Measurements from ENCODE around the gene KRTAP21-3. TPM values are rescaled to one million over a fixed set of nuclear protein-coding genes. Genes with fewer than 3 reads are reported as not detected.

Gene KRTAP21-3
- total RNA-seq, 4 donors from 2014 or later = not detected

DNA sequence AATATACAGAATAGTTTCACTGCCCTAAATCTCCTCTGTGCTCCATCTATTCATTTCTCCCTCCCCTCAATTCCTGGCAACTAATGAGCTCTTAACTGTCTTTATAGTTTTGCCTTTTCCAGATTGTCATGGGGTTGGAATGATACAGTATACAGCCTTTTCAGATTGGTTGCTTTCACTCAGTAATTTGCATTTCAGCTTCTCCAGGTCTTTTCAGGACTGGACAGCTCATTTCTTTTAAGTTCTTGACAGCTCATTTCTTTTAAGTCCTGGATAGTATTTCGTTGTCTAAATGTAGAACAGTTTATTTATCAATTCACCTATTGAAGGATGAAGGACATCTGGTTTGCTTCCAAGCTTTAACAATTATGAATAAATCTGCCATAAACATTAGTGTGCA, 22.6 kb downstream of the KRTAP21-3 start:
- Histone ChIP-seq H3K4me1 (no peaks in the 10 kb centered on the region), H3K36me3 (no peaks in the 10 kb centered on the region), H3K27me3 (no peaks in the 10 kb centered on the region), H3K9me3 (peaks cover 0 to 21% (median 0%) of the 10 kb centered on the region in 3 donors), H3K27ac (no peak overlapping the region), H3K4me3 (no peak overlapping the region)
- ATAC-seq = no peak
- 18 to 47% methylated on average over 1 of the region's 1 CpG for WGBS, 2 donors (ENCODE audit: low coverage in 1 of 2)
- TF ChIP-seq POLR2A (IDR thresholded peaks at IDR 0.05) (no peak), EP300 (IDR thresholded peaks at IDR 0.05) (no peak), POLR2AphosphoS5 (IDR thresholded peaks at IDR 0.05) (no peak)
- TF ChIP-seq, protein P1, sequence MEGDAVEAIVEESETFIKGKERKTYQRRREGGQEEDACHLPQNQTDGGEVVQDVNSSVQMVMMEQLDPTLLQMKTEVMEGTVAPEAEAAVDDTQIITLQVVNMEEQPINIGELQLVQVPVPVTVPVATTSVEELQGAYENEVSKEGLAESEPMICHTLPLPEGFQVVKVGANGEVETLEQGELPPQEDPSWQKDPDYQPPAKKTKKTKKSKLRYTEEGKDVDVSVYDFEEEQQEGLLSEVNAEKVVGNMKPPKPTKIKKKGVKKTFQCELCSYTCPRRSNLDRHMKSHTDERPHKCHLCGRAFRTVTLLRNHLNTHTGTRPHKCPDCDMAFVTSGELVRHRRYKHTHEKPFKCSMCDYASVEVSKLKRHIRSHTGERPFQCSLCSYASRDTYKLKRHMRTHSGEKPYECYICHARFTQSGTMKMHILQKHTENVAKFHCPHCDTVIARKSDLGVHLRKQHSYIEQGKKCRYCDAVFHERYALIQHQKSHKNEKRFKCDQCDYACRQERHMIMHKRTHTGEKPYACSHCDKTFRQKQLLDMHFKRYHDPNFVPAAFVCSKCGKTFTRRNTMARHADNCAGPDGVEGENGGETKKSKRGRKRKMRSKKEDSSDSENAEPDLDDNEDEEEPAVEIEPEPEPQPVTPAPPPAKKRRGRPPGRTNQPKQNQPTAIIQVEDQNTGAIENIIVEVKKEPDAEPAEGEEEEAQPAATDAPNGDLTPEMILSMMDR (IDR thresholded peaks at IDR 0.05) = no peak

DNA sequence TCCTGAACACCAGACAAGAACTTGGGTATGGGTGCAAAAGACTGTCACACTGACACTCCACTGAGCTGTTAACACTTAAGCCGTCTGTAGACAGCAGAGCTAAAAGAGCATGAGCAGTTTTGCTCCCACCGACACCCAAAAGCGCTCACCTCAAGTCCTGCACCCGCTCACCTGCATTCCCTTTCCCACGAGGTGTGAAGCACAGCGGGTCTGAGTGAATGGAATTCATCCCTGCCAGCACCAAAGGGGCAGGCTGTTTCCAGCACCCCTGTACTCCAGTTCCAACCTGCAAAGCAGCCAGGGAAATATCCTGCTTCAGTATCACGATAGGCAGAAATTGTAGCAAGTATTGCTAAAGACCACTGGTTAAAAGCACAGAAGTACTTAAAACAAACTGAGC, 28.8 kb downstream of the KRTAP21-3 start:
- TF ChIP-seq POLR2A (IDR thresholded peaks at IDR 0.05) (no peak), EP300 (IDR thresholded peaks at IDR 0.05) (no peak), POLR2AphosphoS5 (IDR thresholded peaks at IDR 0.05) (no peak)
- TF ChIP-seq, protein P1 (IDR thresholded peaks at IDR 0.05) = no peak
- Histone ChIP-seq H3K4me3 (no peak overlapping the region), H3K36me3 (no peaks in the 10 kb centered on the region), H3K27ac (no peak overlapping the region), H3K4me1 (no peaks in the 10 kb centered on the region), H3K27me3 (no peaks in the 10 kb centered on the region), H3K9me3 (peaks cover 0 to 4% (median 0%) of the 10 kb centered on the region in 3 donors)
- 67 to 75% methylated on average over 1 to 5 of the region's 7 CpGs for WGBS, 2 donors (ENCODE audit: low coverage in 1 of 2)
- no peak for ATAC-seq

- no peak for ATAC-seq
- Histone ChIP-seq H3K27me3 (no peaks in the 10 kb centered on the region), H3K36me3 (no peaks in the 10 kb centered on the region), H3K27ac (no peak overlapping the region), H3K4me1 (no peaks in the 10 kb centered on the region), H3K4me3 (no peak overlapping the region), H3K9me3 (peaks cover 0 to 6% (median 0%) of the 10 kb centered on the region in 3 donors)
- TF ChIP-seq, protein P1 (IDR thresholded peaks at IDR 0.05) = no peak
- no peak for TF ChIP-seq POLR2AphosphoS5 (IDR thresholded peaks at IDR 0.05)
- TF ChIP-seq POLR2A (IDR thresholded peaks at IDR 0.05) = no peak
- TF ChIP-seq EP300 (IDR thresholded peaks at IDR 0.05) = no peak
- WGBS, 2 donors (ENCODE audit: low coverage in 1 of 2) = 71 to 75% methylated on average over 4 to 6 of the region's 6 CpGs
These were observed 34.1 kb downstream of the KRTAP21-3 start for GRCh38 chr21:30684506-30684905.

DNA sequence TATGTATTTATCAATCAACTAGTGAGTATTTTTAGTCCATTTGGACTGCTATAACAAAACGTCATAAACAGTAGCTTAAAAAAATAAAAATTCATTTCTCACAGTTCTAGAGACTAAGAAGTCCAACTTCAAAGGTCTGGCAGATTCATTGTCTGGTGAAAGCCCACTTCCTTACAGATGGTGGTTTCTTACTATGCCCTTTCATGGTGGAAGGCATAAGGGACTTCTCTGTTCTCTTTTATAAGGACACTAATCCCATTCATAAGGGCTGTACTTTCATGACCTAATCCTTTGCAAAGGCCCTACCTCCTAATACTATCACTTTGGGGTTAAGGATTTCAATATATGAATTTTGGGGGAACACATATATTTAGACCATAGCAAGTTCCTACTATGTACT, 38.0 kb downstream of the KRTAP21-3 start:
- H3K4me1 ChIP-seq = no peaks in the 10 kb centered on the region
- H3K36me3 ChIP-seq = no peaks in the 10 kb centered on the region
- H3K4me3 ChIP-seq = no peak overlapping the region
- H3K27ac ChIP-seq = no peak overlapping the region
- TF ChIP-seq POLR2AphosphoS5 (IDR thresholded peaks at IDR 0.05) (no peak), POLR2A (IDR thresholded peaks at IDR 0.05) (no peak), EP300 (IDR thresholded peaks at IDR 0.05) (no peak)
- TF ChIP-seq, protein P1 (IDR thresholded peaks at IDR 0.05) = no peak
- H3K27me3 ChIP-seq = no peaks in the 10 kb centered on the region
- WGBS, 2 donors (ENCODE audit: low coverage in 1 of 2) = 19 to 20% methylated on average over 1 of the region's 1 CpG
- peaks cover 0 to 6% (median 0%) of the 10 kb centered on the region in 3 donors for H3K9me3 ChIP-seq
- ATAC-seq = no peak

DNA sequence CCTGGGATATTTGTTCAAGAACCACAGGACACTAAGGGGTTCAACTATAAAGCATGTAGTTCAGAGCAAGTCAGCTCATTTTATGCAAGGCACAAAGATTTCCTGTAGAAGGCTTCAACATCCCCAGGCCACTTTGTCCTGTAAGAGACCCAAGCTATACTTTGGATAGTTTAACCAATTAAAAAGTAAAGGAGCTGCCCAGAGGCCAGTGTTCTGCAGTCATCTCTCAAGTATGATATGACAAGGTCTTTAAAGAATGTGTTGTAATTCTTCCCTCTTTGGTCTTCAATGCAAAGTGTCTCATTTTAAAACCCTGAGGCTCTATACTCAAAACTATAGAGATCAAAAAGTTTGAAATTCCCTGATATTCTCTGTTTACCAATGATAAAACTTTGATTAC, 41.8 kb downstream of the KRTAP21-3 start:
- no peak for ATAC-seq
- Histone ChIP-seq H3K27me3 (no peaks in the 10 kb centered on the region), H3K27ac (no peak overlapping the region), H3K9me3 (peaks cover 0 to 6% (median 0%) of the 10 kb centered on the region in 3 donors), H3K4me1 (no peaks in the 10 kb centered on the region), H3K4me3 (no peak overlapping the region), H3K36me3 (no peaks in the 10 kb centered on the region)
- TF ChIP-seq, protein P1 (IDR thresholded peaks at IDR 0.05) = no peak
- TF ChIP-seq POLR2AphosphoS5 (IDR thresholded peaks at IDR 0.05) (no peak), POLR2A (IDR thresholded peaks at IDR 0.05) (no peak), EP300 (IDR thresholded peaks at IDR 0.05) (no peak)

Measured in gastroesophageal sphincter (tissue), 4 donors.